HG03520 (cell line): ENCODE data around the gene MEIS2.

Experiments used
- ATAC-seq: cut with Tn5 transposase; IDR thresholded peaks from one replicate; pipeline ENCODE4 v1.9.1; 2021; ENCODE audit warnings: mild to moderate bottlenecking, moderate library complexity; ENCODE audit not compliant: unreplicated experiment

MEIS2 gene

DNA sequence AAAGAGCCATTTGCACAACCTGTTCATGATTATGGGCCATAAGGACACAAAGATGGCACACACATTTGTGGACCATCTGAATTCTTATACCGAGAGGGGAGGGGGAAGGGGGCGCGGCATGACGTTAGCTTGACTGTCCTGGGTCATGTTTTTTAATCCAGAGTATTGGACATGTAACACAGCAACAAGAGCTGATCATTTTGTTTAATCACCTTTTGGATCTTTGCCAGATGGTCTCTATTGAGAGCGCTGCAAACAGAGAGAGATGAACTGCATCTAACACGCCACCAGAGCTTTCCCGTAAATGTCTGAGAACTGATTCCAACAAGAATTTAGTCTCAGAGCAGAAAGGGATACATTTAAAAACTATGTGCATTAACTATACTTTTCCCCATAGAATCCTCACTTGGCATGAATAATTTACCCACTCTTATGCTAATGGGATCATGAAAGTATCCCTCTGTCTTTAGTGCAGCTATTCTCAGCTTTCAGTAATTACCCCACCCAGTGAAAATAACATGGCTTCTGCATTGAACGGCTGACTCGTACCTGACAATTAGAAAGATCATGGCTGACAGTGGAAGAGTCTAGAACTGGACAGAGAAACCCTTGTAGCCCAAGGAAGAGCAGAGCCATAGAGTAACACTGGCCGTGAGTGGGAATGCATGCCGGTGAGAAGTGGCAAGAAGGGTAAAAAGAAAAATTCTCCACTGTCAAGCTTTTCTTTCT, 22.6 kb downstream of the MEIS2 start:
- no peak for ATAC-seq

DNA sequence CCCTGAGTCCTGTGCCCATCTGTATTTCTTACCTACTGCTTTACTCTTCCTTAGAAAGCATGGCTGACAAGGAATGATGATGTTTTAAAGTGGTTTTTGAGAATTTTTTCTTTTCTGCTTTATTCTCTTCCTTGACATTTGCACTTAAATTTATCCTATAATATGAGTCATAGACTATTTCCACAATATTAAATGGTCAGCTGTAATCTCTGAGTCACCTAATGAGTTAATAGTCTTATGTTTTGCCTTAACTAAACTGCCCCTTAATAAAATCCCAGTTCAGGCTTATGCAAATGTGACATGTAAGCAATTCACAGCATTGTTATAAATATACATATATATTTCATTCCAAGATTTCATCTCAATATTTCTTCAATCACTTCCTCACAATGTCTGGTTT, 23.8 kb downstream of the MEIS2 start:
- no peak for ATAC-seq

DNA sequence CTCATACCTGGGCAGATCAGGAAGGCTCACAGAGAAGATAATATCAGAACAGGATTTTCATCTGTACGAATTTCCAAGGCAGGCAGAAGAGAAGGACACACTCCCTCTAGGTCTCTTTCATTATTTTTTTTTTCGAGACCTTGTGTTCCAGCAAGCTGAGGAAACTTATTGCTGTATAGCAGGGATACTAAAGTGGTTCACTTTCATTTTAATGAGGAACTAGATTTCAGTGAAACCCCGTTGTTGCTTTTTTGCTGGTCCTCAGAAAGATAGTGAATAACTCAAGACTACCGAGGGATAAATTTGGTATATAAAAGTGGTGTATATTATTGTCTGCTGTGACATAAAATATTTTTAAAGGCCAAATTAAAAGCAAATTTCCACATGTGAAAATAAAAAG, 24.6 kb downstream of the MEIS2 start:
- ATAC-seq, result no peak

DNA sequence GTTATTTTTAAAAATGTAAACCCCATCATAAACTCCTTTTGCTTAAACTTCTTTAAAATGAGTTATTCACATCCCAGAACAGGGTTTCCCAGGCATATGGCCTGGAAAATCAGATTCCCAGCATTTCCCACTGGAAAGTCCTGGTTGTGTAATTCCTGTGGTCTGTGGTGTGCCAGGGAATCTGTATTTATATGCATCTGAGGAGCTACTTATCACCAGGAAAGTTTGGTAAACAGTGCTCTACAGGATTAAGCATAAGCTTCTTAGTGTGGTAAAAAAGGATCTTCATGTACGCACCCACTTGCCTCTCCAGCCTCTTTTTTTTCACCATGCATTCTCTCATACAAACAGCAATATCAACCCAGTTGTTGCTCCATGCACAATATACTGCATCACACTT, 28.2 kb downstream of the MEIS2 start:
- no peak for ATAC-seq

DNA sequence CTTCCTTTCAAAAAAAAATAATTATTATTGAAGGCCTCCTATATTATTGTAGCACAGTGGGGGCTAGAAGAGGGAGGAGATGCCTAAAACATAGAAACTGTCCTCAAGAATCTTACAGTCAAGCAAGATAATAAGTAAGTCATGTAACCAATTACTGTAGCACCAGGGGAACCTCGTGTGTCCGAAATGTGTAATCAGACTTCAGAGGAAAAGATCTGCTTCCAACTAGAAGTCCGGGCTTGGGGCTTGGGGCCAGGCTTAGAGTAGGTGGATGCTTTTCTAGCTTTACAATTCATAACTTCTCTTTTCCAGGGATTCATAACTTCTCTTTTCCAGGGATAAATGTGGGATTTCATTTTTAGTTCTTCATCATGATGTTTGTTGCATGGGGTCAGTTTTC, 29.2 kb downstream of the MEIS2 start:
- no peak for ATAC-seq

DNA sequence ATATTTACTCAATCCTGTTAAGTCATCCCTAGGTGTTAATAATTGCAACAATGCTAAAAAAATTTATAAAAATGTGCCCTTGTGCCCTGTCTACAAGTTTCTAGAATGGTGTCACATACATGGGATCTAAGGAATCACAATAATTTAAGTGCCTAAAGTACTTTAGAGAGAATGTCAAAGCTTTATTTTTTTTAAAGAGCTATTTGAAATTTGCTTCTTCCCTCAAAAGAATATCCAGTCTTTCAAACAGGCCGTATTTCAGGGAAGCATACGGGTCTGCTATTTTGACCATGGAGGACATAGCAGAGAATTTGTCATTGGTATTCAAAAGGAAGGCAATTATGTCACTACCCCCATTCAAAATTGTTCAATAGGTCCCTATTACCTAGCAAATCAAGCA, 29.7 kb downstream of the MEIS2 start:
- ATAC-seq, result no peak

DNA sequence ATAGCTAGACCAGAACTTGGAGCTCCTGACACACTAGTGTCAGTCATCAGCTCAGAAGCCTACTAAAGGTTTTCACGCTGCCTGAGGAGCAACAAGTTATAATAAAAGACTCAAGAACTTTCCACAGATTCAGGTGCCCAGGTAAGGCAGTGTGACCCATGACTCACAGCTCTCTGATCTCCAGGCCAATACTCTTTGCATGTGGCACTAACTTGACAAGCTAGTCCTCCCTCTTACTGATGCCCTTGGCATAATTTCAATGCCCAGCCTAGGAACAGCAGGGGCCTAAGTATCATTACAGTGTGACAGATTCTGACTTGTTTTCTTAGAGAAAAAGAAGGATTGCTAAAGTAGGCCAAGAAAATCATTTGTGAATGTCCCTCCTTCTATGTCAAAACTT, 38.4 kb downstream of the MEIS2 start:
- no peak for ATAC-seq

DNA sequence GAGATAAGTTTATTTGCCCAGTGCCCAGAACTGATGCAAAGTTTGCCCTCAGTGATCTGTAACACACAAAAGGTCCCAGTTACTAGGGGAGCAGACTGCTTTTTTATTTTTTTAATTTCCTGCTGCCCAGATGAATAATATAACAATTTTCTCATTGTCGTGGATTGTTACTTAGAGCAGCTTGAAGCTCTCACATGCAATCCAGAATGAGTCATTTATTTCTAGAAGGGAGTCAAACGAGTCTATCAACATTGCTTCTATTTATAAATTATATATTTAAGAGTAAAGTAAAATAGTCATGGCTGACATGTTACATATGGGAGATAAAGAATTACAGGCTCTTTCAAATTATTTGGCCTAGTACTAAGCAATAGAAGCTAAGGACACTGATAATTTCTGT, 41.3 kb downstream of the MEIS2 start:
- ATAC-seq, result no peak

DNA sequence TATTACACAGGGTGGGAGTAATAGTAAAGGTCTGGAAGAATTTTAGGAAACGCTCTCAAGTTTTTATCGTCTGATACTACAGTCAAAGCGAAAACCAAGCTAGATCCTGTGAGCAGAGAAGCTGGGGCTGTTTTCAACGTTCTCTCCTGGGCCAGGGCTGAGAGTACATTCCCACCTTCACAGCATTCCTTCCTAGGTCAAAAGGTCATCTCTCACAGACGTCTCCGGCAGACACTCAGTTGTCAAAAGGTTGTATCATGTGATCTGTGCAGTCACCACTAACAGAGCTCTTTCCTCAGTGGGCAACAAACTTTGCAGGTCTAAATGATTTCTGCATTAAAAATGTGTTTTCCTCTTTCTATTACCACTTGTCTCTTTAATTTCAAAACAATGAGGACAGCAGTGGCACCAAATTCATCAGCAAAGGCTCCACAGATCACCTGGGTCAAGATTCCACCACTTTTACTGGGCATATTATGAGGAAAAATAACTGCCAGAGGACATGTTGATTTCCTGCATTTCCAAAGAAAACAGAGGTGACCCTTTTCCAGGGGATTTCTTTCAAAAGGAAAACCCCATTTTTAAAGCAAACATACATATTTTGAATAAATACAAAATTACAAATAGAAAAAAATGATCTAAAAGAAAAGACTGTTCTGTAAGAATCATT, 41.9 kb downstream of the MEIS2 start:
- no peak for ATAC-seq

DNA sequence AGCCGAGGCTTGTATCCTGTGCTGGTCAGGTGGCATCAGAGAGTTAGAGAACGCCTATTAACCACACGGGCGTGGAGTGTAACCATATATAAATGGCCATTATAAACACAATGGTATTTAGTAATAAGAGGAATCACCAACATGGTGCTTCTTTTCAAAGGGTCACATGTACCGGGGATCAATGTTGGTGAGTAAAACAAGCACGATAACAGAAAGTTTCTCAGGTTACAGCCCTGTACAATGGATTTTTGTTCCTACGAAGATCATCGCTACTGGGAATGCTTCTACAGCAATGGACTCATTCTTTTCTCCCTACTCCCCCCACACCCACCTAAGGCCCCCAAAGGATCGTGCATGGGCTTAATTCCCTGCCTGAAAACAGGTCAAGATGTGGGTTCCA, 42.5 kb downstream of the MEIS2 start:
- ATAC-seq, result no peak

DNA sequence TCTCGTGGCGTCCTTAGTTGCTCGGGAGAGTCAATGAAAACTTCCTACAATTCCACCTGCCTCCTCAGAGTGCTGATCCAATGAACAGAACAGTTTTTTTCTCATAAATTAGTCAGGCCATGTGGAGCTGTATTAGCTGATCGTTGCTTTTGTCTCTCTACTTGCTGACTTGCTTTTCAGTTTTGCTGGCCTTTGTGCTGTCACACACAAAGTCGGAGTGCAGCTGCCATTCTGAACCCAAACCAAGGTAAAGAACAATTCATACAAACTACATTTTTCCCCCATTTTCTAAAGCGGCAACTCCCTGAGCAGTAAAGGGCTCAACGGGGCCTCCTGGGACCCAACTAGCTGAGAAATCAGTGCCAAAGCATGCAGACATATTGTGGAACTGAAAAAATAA, 43.1 kb downstream of the MEIS2 start:
- no peak for ATAC-seq

DNA sequence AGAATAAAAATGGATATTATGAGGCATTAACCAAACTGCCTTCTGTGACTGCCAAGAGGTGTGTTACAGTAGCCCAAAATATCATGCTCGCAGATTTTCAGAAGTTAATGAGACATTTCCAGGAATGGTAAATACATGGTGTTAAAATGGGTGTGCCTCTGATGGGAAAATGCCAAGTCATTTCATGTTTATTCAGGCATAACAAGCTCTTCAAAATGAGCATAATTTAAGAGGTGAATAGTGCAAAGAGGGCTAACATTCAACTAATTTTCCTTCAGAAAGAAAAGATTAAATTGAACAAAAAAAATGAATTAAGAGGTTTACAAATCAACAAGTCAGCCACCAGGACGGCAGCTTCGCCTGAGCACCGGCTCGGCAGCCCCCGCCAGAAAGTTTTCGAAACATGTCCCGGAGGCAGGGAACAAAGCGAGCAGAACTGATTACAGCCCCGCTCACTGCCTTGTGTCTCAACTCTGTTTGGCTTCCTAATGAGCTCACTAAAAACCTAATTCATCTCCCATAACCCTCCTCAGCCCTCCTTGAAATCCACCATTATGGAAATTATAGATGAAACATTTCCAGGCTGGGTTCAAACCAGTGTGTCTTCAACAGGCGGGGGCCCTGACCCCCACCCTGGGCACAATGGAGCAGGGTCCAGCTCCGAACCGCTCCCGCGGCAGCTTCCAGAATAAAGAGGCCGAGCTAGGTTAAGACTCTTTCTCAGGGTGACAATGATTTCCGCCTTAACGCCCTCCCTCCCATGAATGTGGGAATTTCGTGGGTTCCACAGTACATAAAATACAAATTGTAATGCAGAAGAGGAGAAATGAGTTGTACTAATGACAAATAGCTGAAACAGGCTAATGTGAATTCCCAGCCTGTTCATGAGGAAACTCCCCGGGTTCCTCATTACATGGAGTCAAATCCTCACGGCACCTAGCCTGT, 43.9 kb downstream of the MEIS2 start:
- ATAC-seq, result no peak

DNA sequence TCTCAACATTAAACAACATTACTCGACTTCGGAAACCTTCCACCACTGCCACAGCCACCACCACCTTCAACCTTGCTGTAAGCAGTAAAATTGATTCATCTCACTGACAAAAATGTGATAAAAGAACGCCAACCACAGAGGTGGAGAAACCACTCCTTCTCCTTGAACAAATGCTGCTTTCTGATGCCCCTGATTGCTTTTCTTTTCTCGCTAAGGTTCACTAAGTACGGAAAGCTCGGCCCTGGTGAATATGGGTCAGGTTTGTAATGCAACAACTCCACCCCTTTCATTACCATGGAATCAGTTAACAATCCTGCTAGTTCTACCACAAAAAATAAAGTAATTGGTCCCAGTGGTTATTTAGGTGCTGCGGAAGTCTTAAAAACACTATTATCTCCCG, 44.9 kb downstream of the MEIS2 start:
- no peak for ATAC-seq

DNA sequence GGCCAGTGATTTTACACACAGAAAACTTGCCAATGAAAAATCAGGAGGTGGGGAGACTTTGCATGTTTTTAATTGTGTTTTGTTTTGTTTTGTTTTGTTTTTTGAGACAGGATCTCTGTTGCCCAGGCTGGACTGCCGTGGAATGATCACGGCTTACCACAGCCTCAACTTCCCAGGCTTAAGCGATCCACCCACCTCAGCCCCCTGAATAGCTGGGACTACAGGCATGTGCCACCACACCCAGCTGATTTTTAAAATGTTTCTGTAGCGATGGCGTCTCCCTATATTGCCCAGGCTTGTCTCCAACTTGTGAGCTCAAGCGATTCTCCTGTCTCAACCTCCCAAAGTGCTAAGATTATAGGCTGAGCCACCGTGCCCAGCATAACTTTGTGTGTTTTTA, 46.0 kb downstream of the MEIS2 start:
- ATAC-seq, result no peak

DNA sequence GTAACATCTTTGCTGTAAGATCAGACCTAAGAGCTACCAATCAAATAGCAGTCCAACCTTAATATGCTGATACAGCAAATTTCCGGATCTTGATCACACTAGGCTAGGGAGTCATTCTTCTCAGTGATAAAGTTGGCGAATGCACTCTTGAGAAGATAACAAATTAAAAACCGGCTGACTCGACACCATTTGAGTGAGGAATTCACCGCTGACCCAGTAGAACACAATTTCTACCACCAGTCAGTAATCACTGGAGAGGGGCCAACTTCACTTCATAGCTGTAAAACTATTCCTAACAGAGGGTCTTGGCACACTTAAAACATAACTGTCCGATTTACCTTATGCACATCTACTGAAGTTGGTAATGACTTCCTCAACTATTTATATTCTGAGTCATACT, 47.2 kb downstream of the MEIS2 start:
- ATAC-seq, result no peak

DNA sequence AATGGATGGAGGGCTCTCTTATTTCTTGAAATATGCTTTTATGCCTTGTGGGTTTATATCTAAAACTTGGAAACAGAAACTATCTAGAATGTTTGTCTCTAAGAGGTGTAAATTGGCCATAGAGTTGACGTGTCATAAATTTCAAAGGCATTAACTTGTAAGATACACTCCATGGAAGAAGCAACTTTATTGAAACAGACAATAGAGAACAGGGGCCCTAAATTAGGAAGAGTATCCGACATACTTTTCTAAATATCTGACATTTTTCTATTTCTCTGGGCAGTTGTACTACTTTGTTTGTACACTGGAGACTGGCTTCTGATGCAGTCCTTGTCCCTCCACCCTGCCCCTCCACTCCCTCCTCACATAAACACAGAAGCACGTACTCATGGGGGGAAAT, 50.0 kb downstream of the MEIS2 start:
- ATAC-seq, result no peak

DNA sequence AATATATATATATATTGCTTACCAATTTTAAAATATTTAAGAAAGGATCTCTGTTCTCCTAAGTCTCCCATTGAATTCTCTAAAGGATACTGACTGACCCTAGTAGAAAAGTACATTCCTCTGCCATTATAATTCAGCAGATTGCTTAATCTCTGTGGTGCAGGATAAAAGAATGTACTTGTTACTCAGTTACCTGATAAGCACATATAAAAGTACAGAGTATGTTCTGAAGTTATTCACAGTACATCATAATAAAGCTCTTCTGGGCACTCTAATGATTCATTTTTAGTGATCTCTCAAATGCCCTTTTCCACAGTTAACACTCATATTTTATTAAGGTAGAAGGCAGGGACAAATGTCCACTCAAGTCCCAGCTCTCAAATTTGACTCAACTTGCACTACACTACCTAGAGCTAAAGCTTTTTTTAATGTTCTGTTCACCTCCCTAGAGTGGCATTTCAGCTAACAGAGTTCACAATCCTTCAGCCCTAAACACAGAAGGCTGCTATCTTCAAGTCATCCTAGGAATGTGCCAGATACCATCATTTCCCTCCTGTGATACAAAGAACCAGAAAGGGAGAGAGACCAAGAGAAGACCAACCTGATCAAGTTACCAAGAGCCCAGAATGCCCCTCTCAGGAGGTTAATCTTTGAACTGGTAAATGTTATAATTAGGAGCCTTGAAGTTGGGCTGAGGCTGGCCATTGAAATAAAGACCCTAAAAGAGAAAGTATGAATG, 53.3 kb downstream of the MEIS2 start:
- ATAC-seq, result no peak

DNA sequence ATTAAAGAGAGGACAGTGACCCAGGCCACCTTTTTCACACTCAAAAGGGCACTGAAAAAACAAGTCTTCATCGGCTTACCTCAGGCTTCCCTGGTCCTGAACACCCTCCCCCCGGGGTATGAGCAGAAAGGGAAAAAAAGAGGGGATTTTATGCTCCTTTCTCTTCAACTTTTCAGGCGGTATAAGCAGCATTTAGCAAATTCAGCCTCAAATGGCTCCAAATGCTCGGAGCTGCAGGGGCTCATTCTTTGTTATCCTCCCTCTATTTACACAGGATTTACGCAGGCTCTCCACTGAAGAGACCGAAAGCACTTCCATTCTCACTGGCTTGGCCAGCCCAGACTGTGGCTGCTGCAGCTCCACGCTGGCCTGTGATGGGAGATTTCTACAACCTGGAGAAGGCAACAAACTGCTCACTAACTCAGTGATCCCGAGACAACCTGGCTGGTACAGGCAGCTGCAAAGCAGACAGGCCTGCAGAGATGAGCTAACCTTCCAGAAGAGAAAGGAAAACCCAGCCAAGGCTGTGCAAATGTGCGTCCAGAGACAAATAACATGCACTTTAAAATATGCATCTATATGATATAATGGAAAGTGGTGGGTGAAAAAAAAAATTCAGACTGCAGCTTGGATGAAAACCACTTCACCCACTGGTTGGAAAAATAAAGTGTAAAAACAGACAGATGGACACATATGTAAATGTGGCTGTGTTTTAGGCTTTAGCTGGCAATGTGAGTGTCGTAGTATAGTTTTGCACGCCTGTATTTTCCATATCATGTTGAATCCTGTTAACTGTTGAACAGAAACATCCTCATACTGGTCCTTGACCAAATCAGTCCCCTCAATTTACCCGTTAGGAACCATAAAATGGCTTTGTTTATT, 54.2 kb downstream of the MEIS2 start:
- no peak for ATAC-seq

DNA sequence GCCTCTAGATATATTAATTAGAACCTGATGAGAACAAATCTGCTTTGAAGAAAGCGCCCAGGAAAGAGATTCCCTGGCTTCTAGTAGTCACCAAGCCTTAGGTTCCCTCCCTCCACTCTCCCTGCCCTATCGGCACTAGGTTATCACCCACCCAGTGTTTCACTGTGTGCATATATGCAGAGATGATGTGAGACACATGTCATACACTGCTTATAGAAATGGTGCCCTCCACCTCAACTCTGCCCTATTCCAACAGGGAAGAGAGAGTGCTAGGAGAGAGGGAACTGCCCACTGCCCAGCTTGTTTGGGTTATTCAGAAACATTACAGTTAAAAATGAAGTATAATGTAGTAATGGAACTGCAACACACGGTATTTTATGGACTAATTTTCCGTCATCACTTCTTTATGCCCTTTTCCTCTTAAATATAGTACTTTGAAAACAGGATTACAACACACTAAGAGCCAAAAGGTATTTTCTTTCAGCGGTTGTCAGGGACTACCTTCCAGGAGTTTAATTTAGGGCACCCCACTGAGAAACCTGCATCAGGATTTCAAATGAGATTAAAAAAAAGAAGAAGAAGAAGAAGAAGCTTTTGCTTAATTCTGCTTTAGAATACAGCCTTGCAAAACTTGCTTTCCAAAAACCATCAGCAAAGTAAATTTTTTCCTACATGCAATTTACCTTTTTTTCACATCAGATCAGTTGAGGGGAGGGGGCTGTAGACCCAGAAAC, 55.3 kb downstream of the MEIS2 start:
- no peak for ATAC-seq
